ENCODE measurements around the gene CCDC24. TPM values are rescaled to one million over a fixed set of nuclear protein-coding genes. Genes with fewer than 3 reads are reported as not detected.

CCDC24 gene
- polyA plus RNA-seq, 3 donors: 1.1 to 3.0 (median 1.9) TPM

- H3K27me3 ChIP-seq (ENCODE audit: control insufficient read depth in 2 of 2, insufficient read depth in 2 of 2, low read length in 2 of 2): no peaks in the 10 kb centered on the region
- no peaks in the 10 kb centered on the region for H4K20me1 ChIP-seq (ENCODE audit: insufficient read depth, low read length)
- no peak overlapping the region for H3K27ac Mint-ChIP-seq
- H3K4me2 ChIP-seq (replicated peaks; ENCODE audit: extremely low read depth, low read length, poor library complexity, severe bottlenecking): no peak overlapping the region
- no peak for TF ChIP-seq CTCF (IDR thresholded peaks at IDR 0.05)
- H3K27me3 Mint-ChIP-seq (ENCODE audit: low read depth in 3 of 3): peaks cover 1 to 11% (median 4%) of the 10 kb centered on the region in 3 donors
- no peaks in the 10 kb centered on the region for H3K79me2 ChIP-seq (ENCODE audit: insufficient read depth, low read length)
- H3K9me3 Mint-ChIP-seq: no peaks in the 10 kb centered on the region
- no peak overlapping the region for H3K4me3 Mint-ChIP-seq
- 96% methylated on average over 6 of the region's 8 CpGs for WGBS (ENCODE audit: insufficient coverage)
- no peak for DNase-seq
- intact Hi-C loops (cut with micrococcal nuclease): no loop called here
- H3K4me1 Mint-ChIP-seq: peaks cover 4% of the 10 kb centered on the region
- no peak overlapping the region for H2AFZ ChIP-seq (ENCODE audit: insufficient read depth, low read depth, low read length, poor library complexity, severe bottlenecking)
- H3K9ac ChIP-seq (ENCODE audit: insufficient read depth, low read length, poor library complexity, severe bottlenecking): no peak overlapping the region
- no peaks in the 10 kb centered on the region for H3K36me3 ChIP-seq (replicated peaks in 1 of 2; ENCODE audit: control insufficient read depth in 1 of 2, insufficient read depth in 2 of 2, low read length in 2 of 2)
- no peaks in the 10 kb centered on the region for H3K9me3 ChIP-seq (replicated peaks in 1 of 2; ENCODE audit: control insufficient read depth in 1 of 2, insufficient read depth in 1 of 2, low read length in 2 of 2)
- no peaks in the 10 kb centered on the region for H3K4me1 ChIP-seq (ENCODE audit: control insufficient read depth in 1 of 2, insufficient read depth in 2 of 2, low read length in 2 of 2)
- H3K36me3 Mint-ChIP-seq: no peaks in the 10 kb centered on the region
- H3K4me3 ChIP-seq (replicated peaks in 1 of 3; ENCODE audit: low read depth in 2 of 3, low read length in 3 of 3): no peak overlapping the region
- H3K27ac ChIP-seq (ENCODE audit: low read depth in 1 of 2, low read length in 2 of 2): no peak overlapping the region
Observed at GRCh38 chr1:44014365-44015104, 23.1 kb downstream of the CCDC24 start.

GRCh38 chr1:44015206-44015605 is 23.8 kb downstream of the CCDC24 start:
- intact Hi-C loops (cut with micrococcal nuclease): no loop called here
- Mint-ChIP-seq H3K27ac (no peak overlapping the region), H3K4me1 (peaks cover 4% of the 10 kb centered on the region), H3K36me3 (no peaks in the 10 kb centered on the region), H3K27me3 (ENCODE audit: low read depth in 3 of 3) (peaks cover 1 to 11% (median 2%) of the 10 kb centered on the region in 3 donors), H3K4me3 (no peak overlapping the region), H3K9me3 (no peaks in the 10 kb centered on the region)
- H4K20me1 ChIP-seq (ENCODE audit: insufficient read depth, low read length): no peaks in the 10 kb centered on the region
- no peaks in the 10 kb centered on the region for H3K79me2 ChIP-seq (ENCODE audit: insufficient read depth, low read length)
- no peak overlapping the region for H3K27ac ChIP-seq (ENCODE audit: low read depth in 1 of 2, low read length in 2 of 2)
- H3K27me3 ChIP-seq (ENCODE audit: control insufficient read depth in 2 of 2, insufficient read depth in 2 of 2, low read length in 2 of 2): no peaks in the 10 kb centered on the region
- TF ChIP-seq CTCF (IDR thresholded peaks at IDR 0.05): no peak
- H3K9ac ChIP-seq (ENCODE audit: insufficient read depth, low read length, poor library complexity, severe bottlenecking): no peak overlapping the region
- no peaks in the 10 kb centered on the region for H3K36me3 ChIP-seq (replicated peaks in 1 of 2; ENCODE audit: control insufficient read depth in 1 of 2, insufficient read depth in 2 of 2, low read length in 2 of 2)
- 83% methylated on average over 2 of the region's 3 CpGs for WGBS (ENCODE audit: insufficient coverage)
- no peak overlapping the region for H3K4me3 ChIP-seq (replicated peaks in 1 of 3; ENCODE audit: low read depth in 2 of 3, low read length in 3 of 3)
- H3K4me2 ChIP-seq (replicated peaks; ENCODE audit: extremely low read depth, low read length, poor library complexity, severe bottlenecking): no peak overlapping the region
- H3K9me3 ChIP-seq (replicated peaks in 1 of 2; ENCODE audit: control insufficient read depth in 1 of 2, insufficient read depth in 1 of 2, low read length in 2 of 2): no peaks in the 10 kb centered on the region
- H3K4me1 ChIP-seq (ENCODE audit: control insufficient read depth in 1 of 2, insufficient read depth in 2 of 2, low read length in 2 of 2): no peaks in the 10 kb centered on the region
- DNase-seq: no peak
- H2AFZ ChIP-seq (ENCODE audit: insufficient read depth, low read depth, low read length, poor library complexity, severe bottlenecking): no peak overlapping the region

Measured in CD14-positive monocyte (primary cell).